OCI-LY7 (cell line): ENCODE measurements around the gene MS4A4A. TPM values are rescaled to one million over a fixed set of nuclear protein-coding genes. Genes with fewer than 3 reads are reported as not detected.

ENCODE experiments used
- BruUV-seq: library from RNA; stranded (reverse); fragments of 400-500 nt; replicated peaks from 2 replicates; lab custom pipeline; 2021; lab: Mats Ljungman, UMichigan
- CTCF ChIA-PET: fragments of 300-600 bp; sonication (Branson Sonifier 250); formaldehyde crosslinking; loops from one replicate; lab custom pipeline; 2022; ENCODE audit warnings: antibody characterized with exemption; ENCODE audit not compliant: unreplicated experiment; lab: Charles Lee
- POLR2A ChIA-PET: fragments of 300-600 bp; sonication (Branson Sonifier 250); formaldehyde crosslinking; loops from one replicate; lab custom pipeline; 2022; ENCODE audit warnings: antibody characterized with exemption; lab: Charles Lee
- DNase-seq: peaks from one replicate; pipeline ENCODE4 v3.0.0-alpha.2; 2015; ENCODE audit warnings: low spot score
- H2AFZ ChIP-seq: fragments of 200-600 bp; sonication (generic), shearing (Covaris generic); 2 replicates; pipeline ENCODE4 v1.6.1; 2014; ENCODE audit warnings: mild to moderate bottlenecking, antibody characterized with exemption, low read length, moderate library complexity
- H3K27ac ChIP-seq: fragments of 200-600 bp; sonication (generic); 2 replicates; pipeline ENCODE4 v1.5.1; 2014; ENCODE audit warnings: mixed run types, low read depth, mild to moderate bottlenecking, moderate library complexity, low read length, inconsistent platforms; ENCODE audit not compliant: poor library complexity, severe bottlenecking
- H3K36me3 ChIP-seq: fragments of 200-600 bp; sonication (generic); 2 replicates; pipeline ENCODE4 v1.6.1; 2014; ENCODE audit warnings: mild to moderate bottlenecking, antibody characterized with exemption, low read length, moderate library complexity, mixed read lengths; ENCODE audit not compliant: insufficient read depth
- H3K4me1 ChIP-seq: fragments of 200-600 bp; sonication (generic); 2 replicates; pipeline ENCODE4 v1.5.1; 2014; ENCODE audit warnings: mild to moderate bottlenecking, low read length; ENCODE audit not compliant: insufficient read depth, poor library complexity, severe bottlenecking
- H3K4me2 ChIP-seq: fragments of 200-600 bp; sonication (generic); 2 replicates; pipeline ENCODE4 v1.6.1; 2014; ENCODE audit warnings: mild to moderate bottlenecking, low read length
- H3K4me3 ChIP-seq: fragments of 200-600 bp; sonication (generic); 2 replicates; pipeline ENCODE4 v1.5.1; 2014; ENCODE audit warnings: mild to moderate bottlenecking, low read depth, low read length; ENCODE audit not compliant: poor library complexity, severe bottlenecking
- H3K79me2 ChIP-seq: fragments of 200-600 bp; sonication (generic); 2 replicates; pipeline ENCODE4 v1.6.1; 2016; ENCODE audit warnings: low read depth, mild to moderate bottlenecking, low read length, moderate library complexity, mixed read lengths; ENCODE audit not compliant: insufficient read depth
- H3K9me2 ChIP-seq: fragments of 200-600 bp; sonication (generic); 2 replicates; pipeline ENCODE4 v1.6.1; 2016; ENCODE audit warnings: mild to moderate bottlenecking, low read length, mixed read lengths; ENCODE audit not compliant: insufficient read depth
- H3K9me3 ChIP-seq: fragments of 200-600 bp; sonication (generic); 2 replicates; pipeline ENCODE4 v1.6.1; 2014; ENCODE audit warnings: mild to moderate bottlenecking, mixed run types, low read length, mixed read lengths
- H4K20me1 ChIP-seq: fragments of 200-600 bp; sonication (generic); 2 replicates; pipeline ENCODE4 v1.6.1; 2014; ENCODE audit warnings: mild to moderate bottlenecking, antibody characterized with exemption, low read length, moderate library complexity, mixed read lengths; ENCODE audit not compliant: insufficient read depth
- EZH2phosphoT487 ChIP-seq: fragments of 200-600 bp; sonication (generic); IDR thresholded peaks from 2 replicates; pipeline ENCODE4 v1.6.1; 2018; ENCODE audit warnings: low read depth, borderline replicate concordance, mild to moderate bottlenecking, mixed run types, antibody characterized with exemption, low read length, moderate library complexity, mixed read lengths
- intact Hi-C: fragments of 100-400 bp; cut with micrococcal nuclease; formaldehyde crosslinking; loops from one replicate; pipeline ENCODE4 v1.10.0; 2022; ENCODE audit not compliant: unreplicated experiment
- total RNA-seq, 2 experiments: library from RNA; depleted of rRNA in 1 of 2; stranded (reverse); fragments of >200 nt in 1 of 2; shearing (Covaris generic) in 1 of 2; gene quantifications; 2 replicates each; pipeline ENCODE4 v1.2.3, GENCODE V29; 2014 to 2022
- TF ChIP-seq, protein P1 (sequence below): fragments of 200-600 bp; sonication (generic); conservative IDR thresholded peaks from 2 replicates; pipeline ENCODE4 v1.5.1; 2014; ENCODE audit warnings: mild to moderate bottlenecking, antibody characterized with exemption, low read length, moderate library complexity, mixed read lengths

The MS4A4A gene
- total RNA-seq, 2 experiments from 2014 or later = not detected

DNA sequence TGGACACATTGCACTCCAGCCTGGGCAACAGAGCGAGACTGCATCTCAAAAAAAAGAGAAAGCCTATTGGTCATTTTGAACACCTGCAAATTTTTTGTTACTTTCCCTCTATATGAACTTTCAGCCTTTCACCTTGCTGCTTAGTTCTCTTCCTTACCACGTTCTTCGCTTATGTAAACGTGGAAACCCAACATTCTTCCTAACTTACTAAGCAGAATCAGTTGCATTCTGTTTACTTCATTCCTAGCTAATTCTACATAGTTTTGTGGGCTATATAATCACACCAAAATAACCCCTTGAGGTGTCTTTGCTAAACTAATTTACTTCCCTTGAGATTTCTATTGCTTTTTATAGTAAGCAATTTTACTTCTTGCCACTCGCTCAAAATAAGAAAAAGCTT is 23.2 kb downstream of the MS4A4A start:
- intact Hi-C loops = no loop called here
- CTCF ChIA-PET = no interaction called here
- H3K9me3 ChIP-seq = no peaks in the 10 kb centered on the region
- H3K36me3 ChIP-seq = no peaks in the 10 kb centered on the region
- BruUV-seq = no TSS peak
- no peak overlapping the region for H2AFZ ChIP-seq
- H4K20me1 ChIP-seq = no peaks in the 10 kb centered on the region
- no peaks in the 10 kb centered on the region for H3K79me2 ChIP-seq
- no peak for DNase-seq
- H3K9me2 ChIP-seq = no peaks in the 10 kb centered on the region
- H3K4me2 ChIP-seq = no peak overlapping the region
- H3K4me1 ChIP-seq = no peaks in the 10 kb centered on the region
- no peak overlapping the region for H3K4me3 ChIP-seq
- TF ChIP-seq EZH2phosphoT487 = no peak
- TF ChIP-seq, protein P1, sequence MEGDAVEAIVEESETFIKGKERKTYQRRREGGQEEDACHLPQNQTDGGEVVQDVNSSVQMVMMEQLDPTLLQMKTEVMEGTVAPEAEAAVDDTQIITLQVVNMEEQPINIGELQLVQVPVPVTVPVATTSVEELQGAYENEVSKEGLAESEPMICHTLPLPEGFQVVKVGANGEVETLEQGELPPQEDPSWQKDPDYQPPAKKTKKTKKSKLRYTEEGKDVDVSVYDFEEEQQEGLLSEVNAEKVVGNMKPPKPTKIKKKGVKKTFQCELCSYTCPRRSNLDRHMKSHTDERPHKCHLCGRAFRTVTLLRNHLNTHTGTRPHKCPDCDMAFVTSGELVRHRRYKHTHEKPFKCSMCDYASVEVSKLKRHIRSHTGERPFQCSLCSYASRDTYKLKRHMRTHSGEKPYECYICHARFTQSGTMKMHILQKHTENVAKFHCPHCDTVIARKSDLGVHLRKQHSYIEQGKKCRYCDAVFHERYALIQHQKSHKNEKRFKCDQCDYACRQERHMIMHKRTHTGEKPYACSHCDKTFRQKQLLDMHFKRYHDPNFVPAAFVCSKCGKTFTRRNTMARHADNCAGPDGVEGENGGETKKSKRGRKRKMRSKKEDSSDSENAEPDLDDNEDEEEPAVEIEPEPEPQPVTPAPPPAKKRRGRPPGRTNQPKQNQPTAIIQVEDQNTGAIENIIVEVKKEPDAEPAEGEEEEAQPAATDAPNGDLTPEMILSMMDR = no peak
- no peak overlapping the region for H3K27ac ChIP-seq
- POLR2A ChIA-PET = no interaction called here

DNA sequence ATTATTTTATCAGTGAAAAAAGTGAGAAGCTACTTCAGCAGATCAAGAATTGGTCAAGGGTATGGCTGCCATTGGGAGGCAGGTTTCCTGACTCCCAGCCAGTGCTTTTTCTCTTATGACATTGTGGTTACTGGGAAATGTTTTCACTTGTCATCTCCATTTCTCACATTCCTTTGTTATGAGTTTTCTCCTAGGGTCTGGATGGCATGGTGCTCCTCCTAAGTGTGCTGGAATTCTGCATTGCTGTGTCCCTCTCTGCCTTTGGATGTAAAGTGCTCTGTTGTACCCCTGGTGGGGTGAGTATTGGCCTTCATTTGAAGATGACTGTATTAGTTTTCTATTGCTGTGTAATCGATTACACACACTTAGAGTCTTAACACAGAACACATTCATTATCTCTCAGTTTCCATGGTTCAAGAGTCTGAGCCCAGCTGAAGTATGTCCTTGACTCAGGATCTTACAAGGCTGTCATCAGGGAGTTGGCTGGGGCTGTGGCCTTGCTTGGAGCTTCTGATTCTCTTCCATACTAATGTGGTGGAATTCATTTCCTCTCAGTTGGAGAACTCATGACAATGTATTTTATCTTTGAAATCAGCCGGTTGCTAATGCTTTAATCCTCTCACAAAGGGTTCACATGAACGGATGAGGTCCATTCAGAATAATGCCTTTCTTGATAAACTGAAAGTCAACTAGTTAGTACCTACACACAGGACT is 25.6 kb downstream of the MS4A4A start:
- Histone ChIP-seq H3K36me3 (no peaks in the 10 kb centered on the region), H3K27ac (no peak overlapping the region), H4K20me1 (no peaks in the 10 kb centered on the region), H3K9me3 (no peaks in the 10 kb centered on the region), H2AFZ (no peak overlapping the region), H3K4me1 (peaks cover 5% of the 10 kb centered on the region), H3K79me2 (no peaks in the 10 kb centered on the region), H3K4me3 (no peak overlapping the region), H3K9me2 (no peaks in the 10 kb centered on the region), H3K4me2 (no peak overlapping the region)
- intact Hi-C loops = no loop called here
- TF ChIP-seq, protein P1 = no peak
- no peak for TF ChIP-seq EZH2phosphoT487
- BruUV-seq = no TSS peak
- ChIA-PET POLR2A (interaction anchor here (1.1 kb wide), 1 partner anchor 14 kb away, joined by 3 read pairs; no protein-coding TSS in a partner anchor), CTCF (no interaction called here)
- DNase-seq = no peak

DNA sequence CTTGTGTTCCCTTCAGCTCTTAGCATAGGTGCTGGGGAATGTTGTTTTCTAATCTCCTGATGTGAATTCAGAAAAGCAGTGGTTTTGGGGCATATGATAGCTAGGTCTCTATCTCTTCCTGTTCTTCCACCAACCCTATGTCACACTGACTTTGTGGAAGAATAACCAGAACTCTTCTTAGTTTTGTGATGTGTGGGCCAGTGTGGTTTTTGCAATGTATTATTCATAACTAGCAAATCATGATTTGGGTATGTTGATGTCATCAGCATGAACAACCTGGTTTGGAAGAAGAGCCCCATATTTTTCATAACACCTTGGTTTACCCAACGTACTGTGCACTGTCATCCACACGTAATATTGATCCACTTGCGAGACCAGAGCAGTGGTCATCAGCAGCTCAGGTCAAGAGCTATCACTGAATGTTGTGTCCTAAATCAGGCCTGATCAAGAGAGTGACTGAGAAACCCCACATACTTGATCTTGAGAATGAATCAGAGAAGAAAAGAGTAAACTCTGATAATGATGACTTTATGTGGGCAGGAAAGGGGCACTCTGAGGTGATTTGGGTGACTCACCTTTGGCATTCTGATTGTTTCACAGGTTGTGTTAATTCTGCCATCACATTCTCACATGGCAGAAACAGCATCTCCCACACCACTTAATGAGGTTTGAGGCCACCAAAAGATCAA is 27.2 kb downstream of the MS4A4A start:
- Histone ChIP-seq H3K36me3 (no peaks in the 10 kb centered on the region), H3K9me2 (no peaks in the 10 kb centered on the region), H3K4me2 (no peak overlapping the region), H4K20me1 (no peaks in the 10 kb centered on the region), H3K4me1 (peaks cover 5% of the 10 kb centered on the region), H2AFZ (no peak overlapping the region), H3K9me3 (no peaks in the 10 kb centered on the region), H3K79me2 (no peaks in the 10 kb centered on the region), H3K27ac (no peak overlapping the region), H3K4me3 (no peak overlapping the region)
- intact Hi-C loops = no loop called here
- ChIA-PET POLR2A (interaction anchor here (0.5 to 1.1 kb wide), 2 partner anchors 13 to 779 kb away, joined by 3 read pairs; no protein-coding TSS in a partner anchor), CTCF (no interaction called here)
- no peak for DNase-seq
- BruUV-seq = no TSS peak
- TF ChIP-seq, protein P1 = no peak
- no peak for TF ChIP-seq EZH2phosphoT487
